Measurements from ENCODE around the gene PMAIP1. TPM values are rescaled to one million over a fixed set of nuclear protein-coding genes. Genes with fewer than 3 reads are reported as not detected.
"Not testable (repeated sequence)": the region's sequence is repeated elsewhere in the genome, so short reads cannot be mapped to it uniquely, and the experiment has no call there.

Gene PMAIP1
- polyA plus RNA-seq, 1 experiment, result 6.8 TPM

- H3K4me3 ChIP-seq (ENCODE audit: low read depth, low read length), result no peak overlapping the region
- POLR2A ChIA-PET, result no interaction called here
- no peak for DNase-seq (ENCODE audit: low read depth)
- CTCF ChIA-PET, result interaction anchor here (1.0 kb wide), 1 partner anchor 12 kb away, joined by 3 read pairs; no protein-coding TSS in a partner anchor
- TF ChIP-seq, protein P1, sequence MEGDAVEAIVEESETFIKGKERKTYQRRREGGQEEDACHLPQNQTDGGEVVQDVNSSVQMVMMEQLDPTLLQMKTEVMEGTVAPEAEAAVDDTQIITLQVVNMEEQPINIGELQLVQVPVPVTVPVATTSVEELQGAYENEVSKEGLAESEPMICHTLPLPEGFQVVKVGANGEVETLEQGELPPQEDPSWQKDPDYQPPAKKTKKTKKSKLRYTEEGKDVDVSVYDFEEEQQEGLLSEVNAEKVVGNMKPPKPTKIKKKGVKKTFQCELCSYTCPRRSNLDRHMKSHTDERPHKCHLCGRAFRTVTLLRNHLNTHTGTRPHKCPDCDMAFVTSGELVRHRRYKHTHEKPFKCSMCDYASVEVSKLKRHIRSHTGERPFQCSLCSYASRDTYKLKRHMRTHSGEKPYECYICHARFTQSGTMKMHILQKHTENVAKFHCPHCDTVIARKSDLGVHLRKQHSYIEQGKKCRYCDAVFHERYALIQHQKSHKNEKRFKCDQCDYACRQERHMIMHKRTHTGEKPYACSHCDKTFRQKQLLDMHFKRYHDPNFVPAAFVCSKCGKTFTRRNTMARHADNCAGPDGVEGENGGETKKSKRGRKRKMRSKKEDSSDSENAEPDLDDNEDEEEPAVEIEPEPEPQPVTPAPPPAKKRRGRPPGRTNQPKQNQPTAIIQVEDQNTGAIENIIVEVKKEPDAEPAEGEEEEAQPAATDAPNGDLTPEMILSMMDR (IDR thresholded peaks at IDR 0.05; ENCODE audit: insufficient read depth, low read depth, low read length), result no peak
- H3K27me3 ChIP-seq (ENCODE audit: control insufficient read depth, insufficient read depth, low read length), result no peaks in the 10 kb centered on the region
- no peaks in the 10 kb centered on the region for H3K36me3 ChIP-seq (ENCODE audit: control insufficient read depth, insufficient read depth, low read length)
These were observed 14.1 kb upstream of the PMAIP1 start for GRCh38 chr18:59885579-59886163.

DNA sequence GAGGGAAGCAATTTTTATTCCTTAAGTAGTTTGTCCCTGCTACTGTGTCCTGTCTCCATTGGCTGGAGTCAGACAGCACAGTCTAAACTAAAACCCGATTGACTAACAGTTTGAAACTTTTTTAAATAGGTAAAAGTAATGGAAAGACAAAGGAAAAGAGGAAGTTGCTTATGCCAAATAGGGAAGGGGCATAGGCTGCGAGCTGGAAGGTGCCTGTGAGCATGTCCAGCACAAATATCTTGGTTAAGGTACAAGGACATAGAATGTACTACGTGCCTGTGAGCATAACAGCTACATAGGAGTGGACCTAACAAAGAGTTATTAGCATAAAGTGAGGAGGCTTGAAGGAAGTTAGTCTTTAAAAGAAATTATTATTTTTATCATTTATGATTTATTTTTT is 13.4 kb upstream of the PMAIP1 start:
- H3K27me3 ChIP-seq (ENCODE audit: control insufficient read depth, insufficient read depth, low read length); H3K36me3 ChIP-seq (ENCODE audit: control insufficient read depth, insufficient read depth, low read length); DNase-seq (ENCODE audit: low read depth); H3K4me3 ChIP-seq (ENCODE audit: low read depth, low read length); POLR2A ChIA-PET: not testable (repeated sequence)
- CTCF ChIA-PET, result interaction anchor here (1.0 kb wide), 1 partner anchor 12 kb away, joined by 3 read pairs; no protein-coding TSS in a partner anchor

- Histone ChIP-seq H3K36me3 (ENCODE audit: control insufficient read depth, insufficient read depth, low read length) (no peaks in the 10 kb centered on the region), H3K4me3 (ENCODE audit: low read depth, low read length) (no peak overlapping the region), H3K27me3 (ENCODE audit: control insufficient read depth, insufficient read depth, low read length) (no peaks in the 10 kb centered on the region)
- DNase-seq (ENCODE audit: low read depth), result no peak
- ChIA-PET POLR2A (no interaction called here), CTCF (interaction anchor here (0.6 kb wide), 1 partner anchor 237 kb away, joined by 4 read pairs; no protein-coding TSS in a partner anchor)
- TF ChIP-seq, protein P1 (IDR thresholded peaks at IDR 0.05; ENCODE audit: insufficient read depth, low read depth, low read length), result no peak
These were observed 7.7 kb upstream of the PMAIP1 start for GRCh38 chr18:59892123-59892522.

DNA sequence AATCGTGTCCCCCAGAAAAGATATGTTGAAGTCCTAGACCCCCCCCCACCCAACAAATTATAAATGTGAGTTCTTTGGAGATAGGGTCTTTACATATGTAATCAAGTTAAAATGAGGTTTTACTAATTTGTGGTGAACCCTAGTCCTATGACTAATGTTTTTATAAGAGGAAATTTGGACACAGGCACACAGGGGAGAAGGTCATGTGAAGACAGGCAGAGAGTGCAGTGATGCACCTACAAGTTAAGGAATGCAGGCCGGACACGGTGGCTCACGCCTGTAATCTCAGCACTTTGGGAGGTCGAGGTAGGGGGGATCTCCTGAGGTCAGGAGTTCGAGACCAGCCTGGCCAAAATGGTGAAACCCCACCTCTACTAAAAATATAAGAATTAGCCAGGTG is 5.8 kb upstream of the PMAIP1 start:
- Histone ChIP-seq H3K4me3 (ENCODE audit: low read depth, low read length) (no peak overlapping the region), H3K36me3 (ENCODE audit: control insufficient read depth, insufficient read depth, low read length) (no peaks in the 10 kb centered on the region), H3K27me3 (ENCODE audit: control insufficient read depth, insufficient read depth, low read length) (no peaks in the 10 kb centered on the region)
- CTCF ChIA-PET, result no interaction called here
- POLR2A ChIA-PET, result no interaction called here
- no peak for DNase-seq (ENCODE audit: low read depth)
- TF ChIP-seq, protein P1 (IDR thresholded peaks at IDR 0.05; ENCODE audit: insufficient read depth, low read depth, low read length), result no peak

- TF ChIP-seq, protein P1 (IDR thresholded peaks at IDR 0.05; ENCODE audit: insufficient read depth, low read depth, low read length), result no peak
- H3K27me3 ChIP-seq (ENCODE audit: control insufficient read depth, insufficient read depth, low read length), result no peaks in the 10 kb centered on the region
- no peak overlapping the region for H3K4me3 ChIP-seq (ENCODE audit: low read depth, low read length)
- CTCF ChIA-PET, result interaction anchor here (0.6 to 0.7 kb wide), 2 partner anchors 263 to 393 kb away, joined by 3 to 4 read pairs; no protein-coding TSS in a partner anchor
- no peaks in the 10 kb centered on the region for H3K36me3 ChIP-seq (ENCODE audit: control insufficient read depth, insufficient read depth, low read length)
- no peak for DNase-seq (ENCODE audit: low read depth)
- POLR2A ChIA-PET, result no interaction called here
These were observed 2.4 kb upstream of the PMAIP1 start for GRCh38 chr18:59897321-59897954.
